ENCODE data around the gene AFG3L2.

DNA sequence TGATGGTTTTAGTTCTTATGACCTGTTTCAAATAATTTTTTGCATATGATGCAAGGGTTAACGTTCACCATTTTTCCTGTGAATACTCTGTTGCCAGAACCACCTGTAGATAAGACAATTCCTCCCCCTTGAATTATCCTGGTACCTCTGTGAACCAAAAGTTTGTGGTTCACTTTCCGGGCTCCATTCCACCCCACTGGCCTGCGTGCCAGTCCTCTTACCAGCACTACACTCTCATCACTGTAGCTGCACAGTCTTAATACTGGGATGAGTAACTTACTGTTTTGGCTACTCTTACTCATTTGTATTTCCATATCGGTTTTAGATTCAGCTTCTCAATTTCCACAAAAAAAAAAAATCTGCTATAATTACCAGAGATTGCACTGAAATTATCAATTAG lies 34.4 kb downstream of the AFG3L2 start:
- TF ChIP-seq NR2C2 (IDR thresholded peaks at IDR 0.05; ENCODE audit: borderline replicate concordance, control insufficient read depth, insufficient read length, low read depth) (no peak), MYC (IDR thresholded peaks at IDR 0.05; ENCODE audit: insufficient read depth, insufficient read length, insufficient replicate concordance, low read length, severe bottlenecking) (no peak), EZH2 (IDR thresholded peaks at IDR 0.05; ENCODE audit: borderline replicate concordance, control insufficient read depth, low read depth, low read length) (no peak), ZBTB33 (IDR thresholded peaks at IDR 0.05) (no peak), POLR2A (IDR thresholded peaks at IDR 0.05; ENCODE audit: low read depth, low read length) (no peak), CEBPB (IDR thresholded peaks at IDR 0.05; ENCODE audit: borderline replicate concordance in 1 of 2, low read depth in 2 of 2, low read length in 2 of 2) (no peak), NR2F1 (conservative IDR thresholded peaks at IDR 0.05) (no peak), EGR1 (IDR thresholded peaks at IDR 0.05; ENCODE audit: borderline replicate concordance in 1 of 2, low read depth in 2 of 2, low read length in 2 of 2) (no peak)
- TF ChIP-seq, protein P1, sequence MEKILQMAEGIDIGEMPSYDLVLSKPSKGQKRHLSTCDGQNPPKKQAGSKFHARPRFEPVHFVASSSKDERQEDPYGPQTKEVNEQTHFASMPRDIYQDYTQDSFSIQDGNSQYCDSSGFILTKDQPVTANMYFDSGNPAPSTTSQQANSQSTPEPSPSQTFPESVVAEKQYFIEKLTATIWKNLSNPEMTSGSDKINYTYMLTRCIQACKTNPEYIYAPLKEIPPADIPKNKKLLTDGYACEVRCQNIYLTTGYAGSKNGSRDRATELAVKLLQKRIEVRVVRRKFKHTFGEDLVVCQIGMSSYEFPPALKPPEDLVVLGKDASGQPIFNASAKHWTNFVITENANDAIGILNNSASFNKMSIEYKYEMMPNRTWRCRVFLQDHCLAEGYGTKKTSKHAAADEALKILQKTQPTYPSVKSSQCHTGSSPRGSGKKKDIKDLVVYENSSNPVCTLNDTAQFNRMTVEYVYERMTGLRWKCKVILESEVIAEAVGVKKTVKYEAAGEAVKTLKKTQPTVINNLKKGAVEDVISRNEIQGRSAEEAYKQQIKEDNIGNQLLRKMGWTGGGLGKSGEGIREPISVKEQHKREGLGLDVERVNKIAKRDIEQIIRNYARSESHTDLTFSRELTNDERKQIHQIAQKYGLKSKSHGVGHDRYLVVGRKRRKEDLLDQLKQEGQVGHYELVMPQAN (conservative IDR thresholded peaks at IDR 0.05): no peak
- TF ChIP-seq, protein P2, sequence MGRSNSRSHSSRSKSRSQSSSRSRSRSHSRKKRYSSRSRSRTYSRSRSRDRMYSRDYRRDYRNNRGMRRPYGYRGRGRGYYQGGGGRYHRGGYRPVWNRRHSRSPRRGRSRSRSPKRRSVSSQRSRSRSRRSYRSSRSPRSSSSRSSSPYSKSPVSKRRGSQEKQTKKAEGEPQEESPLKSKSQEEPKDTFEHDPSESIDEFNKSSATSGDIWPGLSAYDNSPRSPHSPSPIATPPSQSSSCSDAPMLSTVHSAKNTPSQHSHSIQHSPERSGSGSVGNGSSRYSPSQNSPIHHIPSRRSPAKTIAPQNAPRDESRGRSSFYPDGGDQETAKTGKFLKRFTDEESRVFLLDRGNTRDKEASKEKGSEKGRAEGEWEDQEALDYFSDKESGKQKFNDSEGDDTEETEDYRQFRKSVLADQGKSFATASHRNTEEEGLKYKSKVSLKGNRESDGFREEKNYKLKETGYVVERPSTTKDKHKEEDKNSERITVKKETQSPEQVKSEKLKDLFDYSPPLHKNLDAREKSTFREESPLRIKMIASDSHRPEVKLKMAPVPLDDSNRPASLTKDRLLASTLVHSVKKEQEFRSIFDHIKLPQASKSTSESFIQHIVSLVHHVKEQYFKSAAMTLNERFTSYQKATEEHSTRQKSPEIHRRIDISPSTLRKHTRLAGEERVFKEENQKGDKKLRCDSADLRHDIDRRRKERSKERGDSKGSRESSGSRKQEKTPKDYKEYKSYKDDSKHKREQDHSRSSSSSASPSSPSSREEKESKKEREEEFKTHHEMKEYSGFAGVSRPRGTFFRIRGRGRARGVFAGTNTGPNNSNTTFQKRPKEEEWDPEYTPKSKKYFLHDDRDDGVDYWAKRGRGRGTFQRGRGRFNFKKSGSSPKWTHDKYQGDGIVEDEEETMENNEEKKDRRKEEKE (IDR thresholded peaks at IDR 0.05): no peak
- TF ChIP-seq, protein P3, sequence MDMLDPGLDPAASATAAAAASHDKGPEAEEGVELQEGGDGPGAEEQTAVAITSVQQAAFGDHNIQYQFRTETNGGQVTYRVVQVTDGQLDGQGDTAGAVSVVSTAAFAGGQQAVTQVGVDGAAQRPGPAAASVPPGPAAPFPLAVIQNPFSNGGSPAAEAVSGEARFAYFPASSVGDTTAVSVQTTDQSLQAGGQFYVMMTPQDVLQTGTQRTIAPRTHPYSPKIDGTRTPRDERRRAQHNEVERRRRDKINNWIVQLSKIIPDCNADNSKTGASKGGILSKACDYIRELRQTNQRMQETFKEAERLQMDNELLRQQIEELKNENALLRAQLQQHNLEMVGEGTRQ (IDR thresholded peaks at IDR 0.05; ENCODE audit: borderline replicate concordance, low read depth, low read length): no peak
- TF ChIP-seq, protein P4, sequence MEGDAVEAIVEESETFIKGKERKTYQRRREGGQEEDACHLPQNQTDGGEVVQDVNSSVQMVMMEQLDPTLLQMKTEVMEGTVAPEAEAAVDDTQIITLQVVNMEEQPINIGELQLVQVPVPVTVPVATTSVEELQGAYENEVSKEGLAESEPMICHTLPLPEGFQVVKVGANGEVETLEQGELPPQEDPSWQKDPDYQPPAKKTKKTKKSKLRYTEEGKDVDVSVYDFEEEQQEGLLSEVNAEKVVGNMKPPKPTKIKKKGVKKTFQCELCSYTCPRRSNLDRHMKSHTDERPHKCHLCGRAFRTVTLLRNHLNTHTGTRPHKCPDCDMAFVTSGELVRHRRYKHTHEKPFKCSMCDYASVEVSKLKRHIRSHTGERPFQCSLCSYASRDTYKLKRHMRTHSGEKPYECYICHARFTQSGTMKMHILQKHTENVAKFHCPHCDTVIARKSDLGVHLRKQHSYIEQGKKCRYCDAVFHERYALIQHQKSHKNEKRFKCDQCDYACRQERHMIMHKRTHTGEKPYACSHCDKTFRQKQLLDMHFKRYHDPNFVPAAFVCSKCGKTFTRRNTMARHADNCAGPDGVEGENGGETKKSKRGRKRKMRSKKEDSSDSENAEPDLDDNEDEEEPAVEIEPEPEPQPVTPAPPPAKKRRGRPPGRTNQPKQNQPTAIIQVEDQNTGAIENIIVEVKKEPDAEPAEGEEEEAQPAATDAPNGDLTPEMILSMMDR (IDR thresholded peaks at IDR 0.05 in 2 of 3, conservative IDR thresholded peaks at IDR 0.05 in 1 of 3; ENCODE audit: control insufficient read depth in 2 of 3, extremely low read depth in 1 of 3, insufficient read depth in 1 of 3, low read depth in 3 of 3, low read length in 3 of 3): no peak
- TF ChIP-seq, protein P5, sequence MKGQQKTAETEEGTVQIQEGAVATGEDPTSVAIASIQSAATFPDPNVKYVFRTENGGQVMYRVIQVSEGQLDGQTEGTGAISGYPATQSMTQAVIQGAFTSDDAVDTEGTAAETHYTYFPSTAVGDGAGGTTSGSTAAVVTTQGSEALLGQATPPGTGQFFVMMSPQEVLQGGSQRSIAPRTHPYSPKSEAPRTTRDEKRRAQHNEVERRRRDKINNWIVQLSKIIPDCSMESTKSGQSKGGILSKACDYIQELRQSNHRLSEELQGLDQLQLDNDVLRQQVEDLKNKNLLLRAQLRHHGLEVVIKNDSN (IDR thresholded peaks at IDR 0.05; ENCODE audit: borderline replicate concordance, extremely low read length, insufficient read depth, low read depth, low read length): no peak

Measured in GM12878 (cell line).